Neural cell (in vitro differentiated cells): ENCODE measurements around the gene PFKFB4. TPM values are rescaled to one million over a fixed set of nuclear protein-coding genes. Genes with fewer than 3 reads are reported as not detected.

Source experiments
- H2AFZ ChIP-seq: fragments of 200-600, 300-800 bp; sonication (generic), shearing (Covaris generic); 2 replicates; pipeline ENCODE4 v1.6.0; 2014; ENCODE audit warnings: low read depth, mild to moderate bottlenecking, antibody characterized with exemption, low read length, moderate library complexity
- H3F3A ChIP-seq: fragments of 200-600 bp; shearing (Covaris generic); 2 replicates; pipeline ENCODE4 v1.6.1; 2016; ENCODE audit warnings: mild to moderate bottlenecking, moderate library complexity, mixed read lengths, antibody characterized with exemption, low read length; ENCODE audit not compliant: insufficient read depth, poor library complexity, severe bottlenecking
- H3K27ac ChIP-seq: fragments of 200-600, 300-800 bp; sonication (generic), shearing (Covaris generic); 2 replicates; pipeline ENCODE4 v1.5.1; 2014; ENCODE audit warnings: mild to moderate bottlenecking, low read length, moderate library complexity
- H3K27me3 ChIP-seq: fragments of 300-800, 200-600 bp; sonication (generic), shearing (Covaris generic); 2 replicates; pipeline ENCODE4 v1.6.0; 2014; ENCODE audit warnings: mild to moderate bottlenecking, low read depth, low read length, moderate library complexity; ENCODE audit not compliant: insufficient read depth
- H3K36me3 ChIP-seq: fragments of 300-800, 200-600 bp; sonication (generic), shearing (Covaris generic); 2 replicates; pipeline ENCODE4 v1.5.1; 2014; ENCODE audit warnings: mild to moderate bottlenecking, antibody characterized with exemption, low read length, moderate library complexity; ENCODE audit not compliant: insufficient read depth
- H3K4me2 ChIP-seq: fragments of 300-800, 200-600 bp; sonication (generic), shearing (Covaris generic); 2 replicates; pipeline ENCODE4 v1.6.0; 2014; ENCODE audit warnings: mild to moderate bottlenecking, low read length
- H3K4me3 ChIP-seq: fragments of 300-800, 200-600 bp; sonication (generic), shearing (Covaris generic); 2 replicates; pipeline ENCODE4 v1.5.1; 2014; ENCODE audit warnings: mild to moderate bottlenecking, low read length, moderate library complexity
- H3K79me2 ChIP-seq: fragments of 200-600 bp; shearing (Covaris generic); replicated peaks from 2 replicates; pipeline ENCODE4 v1.6.0; 2014; ENCODE audit warnings: mild to moderate bottlenecking, low read length, moderate library complexity; ENCODE audit not compliant: insufficient read depth
- H3K9ac ChIP-seq: fragments of 300-800, 200-600 bp; sonication (generic), shearing (Covaris generic); 2 replicates; pipeline ENCODE4 v1.6.1; 2016; ENCODE audit warnings: mild to moderate bottlenecking, low read length, mixed read lengths
- H3K9me2 ChIP-seq: fragments of 200-600 bp; shearing (Covaris generic); 2 replicates; pipeline ENCODE4 v1.6.1; 2016; ENCODE audit warnings: mild to moderate bottlenecking, low read length, mixed read lengths; ENCODE audit not compliant: insufficient read depth
- H3K9me3 ChIP-seq: fragments of 200-600, 300-800 bp; sonication (generic), shearing (Covaris generic); 2 replicates; pipeline ENCODE4 v1.6.1; 2016; ENCODE audit warnings: mild to moderate bottlenecking, mixed run types, low read length, moderate library complexity, mixed read lengths
- H4K20me1 ChIP-seq: fragments of 200-600 bp; shearing (Covaris generic); 2 replicates; pipeline ENCODE4 v1.6.1; 2016; ENCODE audit warnings: mild to moderate bottlenecking, mixed run types; ENCODE audit not compliant: insufficient read depth
- EP300 ChIP-seq: fragments of 450-650 bp; conservative IDR thresholded peaks from 2 replicates; pipeline ENCODE4 v1.6.1; 2014; ENCODE audit warnings: antibody characterized with exemption, mild to moderate bottlenecking, moderate library complexity; ENCODE audit not compliant: poor library complexity, severe bottlenecking
- EZH2 ChIP-seq: fragments of 200-600, 300-800 bp; shearing (Covaris generic), sonication (generic); IDR thresholded peaks from 2 replicates; pipeline ENCODE4 v1.6.1; 2014; ENCODE audit warnings: antibody characterized with exemption, low read length, borderline replicate concordance, mild to moderate bottlenecking; ENCODE audit not compliant: insufficient read depth, poor library complexity, severe bottlenecking
- MXI1 ChIP-seq: fragments of 450-650 bp; conservative IDR thresholded peaks from 2 replicates; pipeline ENCODE4 v1.6.1; 2014; ENCODE audit warnings: antibody characterized with exemption, mild to moderate bottlenecking; ENCODE audit not compliant: poor library complexity, severe bottlenecking
- POLR2AphosphoS5 ChIP-seq: IDR thresholded peaks from 2 replicates; pipeline ENCODE4 v1.6.1; 2012
- RAD21 ChIP-seq: fragments of 450-650 bp; conservative IDR thresholded peaks from 2 replicates; pipeline ENCODE4 v1.6.1; 2014; ENCODE audit warnings: antibody characterized with exemption, mild to moderate bottlenecking, moderate library complexity
- SMC3 ChIP-seq: fragments of 450-650 bp; conservative IDR thresholded peaks from 2 replicates; pipeline ENCODE4 v1.6.1; 2014; ENCODE audit warnings: antibody characterized with exemption, mild to moderate bottlenecking, moderate library complexity; ENCODE audit not compliant: poor library complexity
- TAF1 ChIP-seq: IDR thresholded peaks from 2 replicates; pipeline ENCODE4 v1.6.1; 2012; ENCODE audit warnings: low read depth
- polyA plus RNA-seq: library from polyadenylated mRNA; depleted of rRNA; stranded (reverse); fragments of >200 nt; gene quantifications from 2 replicates; pipeline ENCODE4 v1.2.3, GENCODE V29; 2014
- TF ChIP-seq, protein P1 (sequence below): fragments of 450-650 bp; IDR thresholded peaks from 2 replicates; pipeline ENCODE4 v1.5.1; 2014; ENCODE audit warnings: antibody characterized with exemption, mild to moderate bottlenecking, moderate library complexity; ENCODE audit not compliant: poor library complexity, severe bottlenecking
- TF ChIP-seq, protein P2 (sequence below): IDR thresholded peaks from 2 replicates; pipeline ENCODE4 v1.6.1; 2012; ENCODE audit warnings: borderline replicate concordance

PFKFB4 gene
- polyA plus RNA-seq, 1 donor from 2014 or later: 29.4 TPM

DNA sequence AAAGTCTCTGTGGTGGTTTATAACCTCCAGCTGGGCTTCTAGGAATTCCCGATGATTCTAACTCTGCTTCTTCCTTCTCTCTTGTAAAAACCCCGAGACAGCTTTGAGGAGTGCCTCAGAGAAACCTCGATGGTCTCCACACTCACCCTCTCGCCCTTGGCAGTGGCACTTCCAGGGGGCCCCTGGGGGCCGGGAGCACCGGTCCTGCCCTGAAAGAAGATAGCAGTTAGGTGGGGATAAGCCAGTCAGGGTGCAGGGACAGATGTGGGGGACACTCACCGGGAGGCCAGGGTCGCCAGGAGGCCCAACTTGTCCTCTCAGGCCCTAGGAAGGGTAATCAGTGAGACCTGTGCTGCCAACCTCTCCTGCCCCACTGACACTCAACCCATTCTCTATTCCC lies 28.8 kb upstream of the PFKFB4 start:
- Histone ChIP-seq H3K27me3 (no peaks in the 10 kb centered on the region), H3K4me3 (no peak overlapping the region), H3K36me3 (no peaks in the 10 kb centered on the region), H2AFZ (no peak overlapping the region), H3K27ac (no peak overlapping the region), H3K9ac (no peak overlapping the region), H3K9me2 (no peaks in the 10 kb centered on the region), H3K79me2 (no peaks in the 10 kb centered on the region), H4K20me1 (no peaks in the 10 kb centered on the region), H3F3A (no peaks in the 10 kb centered on the region), H3K4me2 (no peak overlapping the region), H3K9me3 (no peaks in the 10 kb centered on the region)
- TF ChIP-seq, protein P1, sequence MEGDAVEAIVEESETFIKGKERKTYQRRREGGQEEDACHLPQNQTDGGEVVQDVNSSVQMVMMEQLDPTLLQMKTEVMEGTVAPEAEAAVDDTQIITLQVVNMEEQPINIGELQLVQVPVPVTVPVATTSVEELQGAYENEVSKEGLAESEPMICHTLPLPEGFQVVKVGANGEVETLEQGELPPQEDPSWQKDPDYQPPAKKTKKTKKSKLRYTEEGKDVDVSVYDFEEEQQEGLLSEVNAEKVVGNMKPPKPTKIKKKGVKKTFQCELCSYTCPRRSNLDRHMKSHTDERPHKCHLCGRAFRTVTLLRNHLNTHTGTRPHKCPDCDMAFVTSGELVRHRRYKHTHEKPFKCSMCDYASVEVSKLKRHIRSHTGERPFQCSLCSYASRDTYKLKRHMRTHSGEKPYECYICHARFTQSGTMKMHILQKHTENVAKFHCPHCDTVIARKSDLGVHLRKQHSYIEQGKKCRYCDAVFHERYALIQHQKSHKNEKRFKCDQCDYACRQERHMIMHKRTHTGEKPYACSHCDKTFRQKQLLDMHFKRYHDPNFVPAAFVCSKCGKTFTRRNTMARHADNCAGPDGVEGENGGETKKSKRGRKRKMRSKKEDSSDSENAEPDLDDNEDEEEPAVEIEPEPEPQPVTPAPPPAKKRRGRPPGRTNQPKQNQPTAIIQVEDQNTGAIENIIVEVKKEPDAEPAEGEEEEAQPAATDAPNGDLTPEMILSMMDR: no peak
- TF ChIP-seq MXI1 (no peak), TAF1 (no peak), EP300 (no peak), SMC3 (no peak), EZH2 (no peak), RAD21 (no peak), POLR2AphosphoS5 (no peak)
- TF ChIP-seq, protein P2, sequence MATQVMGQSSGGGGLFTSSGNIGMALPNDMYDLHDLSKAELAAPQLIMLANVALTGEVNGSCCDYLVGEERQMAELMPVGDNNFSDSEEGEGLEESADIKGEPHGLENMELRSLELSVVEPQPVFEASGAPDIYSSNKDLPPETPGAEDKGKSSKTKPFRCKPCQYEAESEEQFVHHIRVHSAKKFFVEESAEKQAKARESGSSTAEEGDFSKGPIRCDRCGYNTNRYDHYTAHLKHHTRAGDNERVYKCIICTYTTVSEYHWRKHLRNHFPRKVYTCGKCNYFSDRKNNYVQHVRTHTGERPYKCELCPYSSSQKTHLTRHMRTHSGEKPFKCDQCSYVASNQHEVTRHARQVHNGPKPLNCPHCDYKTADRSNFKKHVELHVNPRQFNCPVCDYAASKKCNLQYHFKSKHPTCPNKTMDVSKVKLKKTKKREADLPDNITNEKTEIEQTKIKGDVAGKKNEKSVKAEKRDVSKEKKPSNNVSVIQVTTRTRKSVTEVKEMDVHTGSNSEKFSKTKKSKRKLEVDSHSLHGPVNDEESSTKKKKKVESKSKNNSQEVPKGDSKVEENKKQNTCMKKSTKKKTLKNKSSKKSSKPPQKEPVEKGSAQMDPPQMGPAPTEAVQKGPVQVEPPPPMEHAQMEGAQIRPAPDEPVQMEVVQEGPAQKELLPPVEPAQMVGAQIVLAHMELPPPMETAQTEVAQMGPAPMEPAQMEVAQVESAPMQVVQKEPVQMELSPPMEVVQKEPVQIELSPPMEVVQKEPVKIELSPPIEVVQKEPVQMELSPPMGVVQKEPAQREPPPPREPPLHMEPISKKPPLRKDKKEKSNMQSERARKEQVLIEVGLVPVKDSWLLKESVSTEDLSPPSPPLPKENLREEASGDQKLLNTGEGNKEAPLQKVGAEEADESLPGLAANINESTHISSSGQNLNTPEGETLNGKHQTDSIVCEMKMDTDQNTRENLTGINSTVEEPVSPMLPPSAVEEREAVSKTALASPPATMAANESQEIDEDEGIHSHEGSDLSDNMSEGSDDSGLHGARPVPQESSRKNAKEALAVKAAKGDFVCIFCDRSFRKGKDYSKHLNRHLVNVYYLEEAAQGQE: no peak

DNA sequence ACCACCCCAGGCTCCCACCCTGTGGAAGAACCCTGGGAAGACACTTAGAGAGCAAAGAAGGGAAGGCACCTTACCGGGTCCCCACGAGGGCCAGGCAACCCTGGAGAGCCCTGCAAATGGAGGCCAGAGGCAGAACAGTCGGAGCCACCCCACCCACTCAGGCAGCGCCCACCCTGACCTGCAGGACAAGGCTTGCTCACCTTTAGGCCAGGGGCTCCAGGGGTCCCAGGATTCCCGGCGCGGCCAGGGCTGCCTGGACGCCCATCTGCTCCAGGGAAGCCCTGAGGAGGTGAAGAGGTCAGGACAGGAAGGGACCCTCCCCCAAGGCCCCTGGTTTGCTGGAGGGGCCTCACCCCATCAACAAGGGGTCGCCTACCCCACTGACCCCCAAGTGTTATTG lies 28.2 kb upstream of the PFKFB4 start:
- Histone ChIP-seq H3K27me3 (no peaks in the 10 kb centered on the region), H3K27ac (no peak overlapping the region), H3K79me2 (no peaks in the 10 kb centered on the region), H3F3A (no peaks in the 10 kb centered on the region), H3K4me3 (no peak overlapping the region), H3K36me3 (no peaks in the 10 kb centered on the region), H3K9ac (no peak overlapping the region), H3K9me3 (no peaks in the 10 kb centered on the region), H3K9me2 (no peaks in the 10 kb centered on the region), H3K4me2 (no peak overlapping the region), H4K20me1 (no peaks in the 10 kb centered on the region), H2AFZ (no peak overlapping the region)
- TF ChIP-seq, protein P1: no peak
- no peak for TF ChIP-seq TAF1
- no peak for TF ChIP-seq RAD21
- TF ChIP-seq, protein P2: no peak
- TF ChIP-seq EP300: no peak
- TF ChIP-seq EZH2: no peak
- no peak for TF ChIP-seq POLR2AphosphoS5
- TF ChIP-seq MXI1: no peak
- TF ChIP-seq SMC3: no peak
